Midbrain (tissue), 1 donor: Measurements from ENCODE around the gene NFATC3.

Experiments used
- DNase-seq: peaks from one replicate; lab custom pipeline; 2025; lab: John Stamatoyannopoulos, UW

NFATC3 gene

DNA sequence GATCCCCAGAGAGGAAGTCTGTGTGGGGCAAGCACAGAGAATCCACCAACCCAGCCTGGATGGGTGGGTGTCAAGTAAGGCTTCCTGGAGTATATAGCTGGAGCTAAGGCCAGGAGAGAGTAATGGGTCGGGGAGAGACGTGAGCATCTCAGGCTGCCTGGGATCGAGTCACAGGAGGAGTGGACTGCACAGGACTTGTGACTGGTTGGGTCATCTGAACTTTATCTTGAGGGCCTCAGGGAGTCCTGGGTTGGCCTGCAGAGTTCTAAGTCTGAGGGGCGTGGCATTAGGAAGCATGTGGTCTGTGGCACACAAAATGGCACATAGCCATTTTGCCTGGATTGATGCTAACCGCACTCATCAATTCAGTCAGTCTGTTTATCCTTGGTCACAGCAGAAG lies 161.5 kb downstream of the NFATC3 start:
- DNase-seq, result no peak

DNA sequence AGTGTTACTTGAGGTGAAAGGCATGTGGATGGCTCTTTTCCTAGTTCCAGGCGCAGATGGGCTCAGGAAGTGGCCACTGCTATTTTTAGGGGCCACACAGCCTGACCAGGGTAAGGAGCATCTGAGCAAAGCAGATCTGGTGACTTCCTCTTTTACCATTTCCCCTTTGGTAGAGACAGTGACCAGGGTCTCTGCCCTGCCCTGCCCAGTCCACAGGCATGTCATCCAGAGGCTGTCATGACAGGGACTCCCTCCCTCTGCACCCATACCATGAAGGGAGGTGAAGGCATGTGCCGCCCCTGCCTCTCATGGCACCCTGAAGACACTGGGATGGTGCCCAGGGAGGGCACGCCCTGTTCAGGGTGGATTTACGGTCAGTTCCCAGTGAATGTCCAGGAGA lies 162.2 kb downstream of the NFATC3 start:
- peak; percentile 36 for DNase-seq

DNA sequence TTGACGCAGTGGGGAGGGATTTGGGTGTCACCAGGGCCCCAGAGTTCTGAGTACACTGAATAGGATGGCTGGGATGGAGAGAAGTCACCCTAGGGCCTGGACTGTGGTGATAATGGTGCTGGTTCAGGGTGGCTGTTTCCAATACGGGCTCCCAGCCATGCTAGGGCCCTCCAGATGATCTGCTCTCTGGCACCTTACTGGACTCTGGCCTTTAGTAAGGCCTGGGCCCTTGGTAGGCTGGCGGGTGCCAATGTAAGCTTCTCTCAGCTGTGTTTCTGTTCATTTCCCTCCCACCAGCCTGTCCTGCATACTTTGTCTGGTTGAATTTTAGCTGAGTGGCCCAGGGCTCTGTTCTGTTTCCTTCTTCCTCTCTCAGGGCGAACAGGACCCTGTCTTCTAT lies 162.8 kb downstream of the NFATC3 start:
- DNase-seq, result no peak

DNA sequence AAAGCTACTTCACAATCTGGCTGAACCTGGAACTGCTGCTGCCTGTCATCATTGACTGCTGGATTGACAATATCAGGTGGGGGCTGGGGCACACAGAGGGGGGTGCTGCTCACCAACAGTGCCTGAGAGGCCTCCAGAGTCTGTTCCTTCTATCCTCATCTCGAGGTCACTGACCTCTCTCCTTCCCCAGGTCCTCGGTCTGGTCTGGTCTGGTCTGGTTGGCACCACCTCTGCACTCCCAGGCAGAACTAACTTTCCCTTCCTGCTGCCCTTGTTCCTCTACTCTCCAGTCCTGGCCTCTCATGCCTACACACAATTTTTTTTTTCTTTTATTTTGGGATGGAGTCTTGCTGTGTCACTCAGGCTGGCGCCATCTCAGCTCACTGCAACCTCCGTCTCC lies 164.2 kb downstream of the NFATC3 start:
- no peak for DNase-seq

DNA sequence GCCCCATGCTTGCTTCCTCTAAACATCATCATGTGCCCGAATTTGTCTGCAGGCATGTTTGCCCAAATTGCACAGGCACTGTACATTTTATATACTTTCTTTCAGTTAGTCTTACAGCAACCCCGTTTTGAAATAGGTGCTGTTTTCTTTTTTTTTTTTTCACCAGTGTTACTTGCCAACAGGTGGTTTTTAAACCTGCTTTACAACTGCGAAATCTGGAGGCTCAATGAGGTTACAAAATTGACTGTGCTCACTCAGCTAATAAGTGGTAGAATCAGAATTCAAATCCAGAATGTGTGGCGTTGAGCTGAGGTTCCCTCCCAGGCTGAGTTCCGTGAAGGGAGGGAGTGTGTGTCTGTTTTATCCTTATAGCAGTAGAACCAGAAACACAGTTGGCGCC lies 165.8 kb downstream of the NFATC3 start:
- DNase-seq, result no peak

DNA sequence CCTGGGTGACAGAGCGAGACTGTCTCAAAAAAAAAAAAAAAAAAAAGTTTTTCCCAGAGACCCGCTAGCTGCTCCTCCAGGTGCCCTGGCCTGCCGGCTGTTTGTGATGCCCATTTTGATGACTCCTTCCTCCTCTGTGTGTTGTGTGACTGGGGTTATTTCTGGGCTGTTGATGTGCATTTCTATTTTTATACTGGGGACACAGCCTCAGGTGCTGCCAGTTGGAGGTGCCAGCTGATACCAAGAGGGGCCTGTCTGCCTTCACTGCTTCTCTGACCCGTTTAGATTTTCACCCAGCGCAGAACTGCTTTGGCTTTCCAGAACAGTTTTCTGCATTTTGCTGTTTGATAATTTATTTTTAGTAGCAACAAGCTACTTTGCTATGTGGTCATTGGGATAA lies 166.7 kb downstream of the NFATC3 start:
- no peak for DNase-seq

DNA sequence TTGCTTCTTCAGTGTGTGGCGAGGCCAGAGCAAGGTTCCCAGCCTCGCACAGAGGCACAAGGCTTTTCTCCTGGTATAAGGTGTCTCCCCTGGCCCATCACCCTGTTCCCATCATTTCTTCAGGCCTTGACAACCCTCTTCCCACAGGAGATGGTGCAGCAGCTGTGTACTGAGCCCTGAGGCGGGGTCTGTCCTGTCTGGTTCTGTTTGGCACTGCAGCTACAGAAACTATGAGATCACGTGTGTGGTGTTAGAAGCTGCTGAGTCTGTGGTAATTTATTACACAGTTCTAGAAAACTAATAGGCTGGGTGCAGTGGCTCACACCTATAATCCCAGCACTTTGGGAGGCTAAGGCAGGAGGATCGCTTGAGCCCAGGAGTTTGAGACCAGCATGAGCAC lies 167.2 kb downstream of the NFATC3 start:
- DNase-seq, result no peak

DNA sequence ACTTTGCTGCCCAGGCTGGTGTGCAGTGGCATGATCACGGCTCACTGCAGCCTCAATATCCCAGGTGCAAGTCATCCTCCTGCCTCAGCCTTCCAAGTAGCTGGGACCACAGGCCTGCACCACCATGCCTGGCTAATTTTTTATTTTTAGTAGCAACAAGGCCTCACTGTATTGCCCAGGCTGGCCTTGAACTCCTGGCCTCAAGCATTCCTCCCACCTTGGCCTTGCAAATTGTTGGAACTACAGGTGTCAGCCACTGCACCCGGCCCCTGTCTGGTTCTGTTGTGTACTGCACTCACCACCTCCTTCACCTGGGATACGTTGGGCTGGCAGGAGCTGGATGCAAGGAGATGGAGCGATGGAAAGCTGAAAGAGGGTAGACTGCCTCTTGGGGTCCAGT lies 168.6 kb downstream of the NFATC3 start:
- no peak for DNase-seq

DNA sequence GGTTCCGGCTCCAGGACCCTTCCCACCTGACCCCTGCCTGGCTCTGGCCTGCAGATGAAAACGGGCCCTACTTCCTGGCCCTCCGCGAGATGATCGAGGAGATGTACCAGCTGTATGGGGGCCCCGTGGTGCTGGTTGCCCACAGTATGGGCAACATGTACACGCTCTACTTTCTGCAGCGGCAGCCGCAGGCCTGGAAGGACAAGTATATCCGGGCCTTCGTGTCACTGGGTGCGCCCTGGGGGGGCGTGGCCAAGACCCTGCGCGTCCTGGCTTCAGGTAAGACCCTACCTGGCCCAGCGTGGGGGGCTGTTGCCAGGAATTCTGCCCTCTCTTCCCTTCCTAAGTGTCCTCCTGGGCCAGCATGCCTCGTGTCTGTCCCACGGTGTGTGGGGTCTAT lies 170.5 kb downstream of the NFATC3 start:
- DNase-seq, result no peak

DNA sequence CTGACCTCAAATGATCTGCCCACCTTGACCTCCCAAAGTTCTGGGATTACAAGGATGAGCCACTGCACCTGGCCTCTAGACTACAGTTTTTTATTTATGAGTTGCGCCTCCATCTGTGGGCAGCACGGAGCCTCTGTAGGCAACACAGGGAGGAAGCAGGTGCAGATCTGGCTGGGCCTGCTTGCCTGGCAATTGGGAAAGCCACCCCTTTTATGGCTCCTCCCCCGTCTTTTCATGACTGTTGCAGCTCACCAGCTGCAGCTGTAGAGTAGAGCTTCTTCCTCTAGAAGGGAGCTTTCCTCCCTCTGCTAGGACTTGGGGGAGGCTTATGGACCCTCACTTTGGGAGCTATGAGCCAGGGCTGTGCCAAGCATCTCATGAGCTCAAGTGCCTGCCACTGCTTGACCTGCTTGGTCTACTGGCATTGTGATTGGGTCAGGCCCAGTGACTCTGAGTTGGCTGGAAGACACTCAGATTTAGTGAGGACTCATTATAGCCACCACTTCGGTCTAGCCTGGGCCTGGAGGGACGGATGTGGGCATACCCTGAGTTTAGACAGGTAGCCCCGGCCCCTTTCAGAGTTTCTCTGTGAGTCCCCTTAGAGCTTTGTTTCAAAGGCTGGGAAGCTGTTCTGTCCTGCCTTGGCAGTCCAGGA lies 172.2 kb downstream of the NFATC3 start:
- no peak for DNase-seq

DNA sequence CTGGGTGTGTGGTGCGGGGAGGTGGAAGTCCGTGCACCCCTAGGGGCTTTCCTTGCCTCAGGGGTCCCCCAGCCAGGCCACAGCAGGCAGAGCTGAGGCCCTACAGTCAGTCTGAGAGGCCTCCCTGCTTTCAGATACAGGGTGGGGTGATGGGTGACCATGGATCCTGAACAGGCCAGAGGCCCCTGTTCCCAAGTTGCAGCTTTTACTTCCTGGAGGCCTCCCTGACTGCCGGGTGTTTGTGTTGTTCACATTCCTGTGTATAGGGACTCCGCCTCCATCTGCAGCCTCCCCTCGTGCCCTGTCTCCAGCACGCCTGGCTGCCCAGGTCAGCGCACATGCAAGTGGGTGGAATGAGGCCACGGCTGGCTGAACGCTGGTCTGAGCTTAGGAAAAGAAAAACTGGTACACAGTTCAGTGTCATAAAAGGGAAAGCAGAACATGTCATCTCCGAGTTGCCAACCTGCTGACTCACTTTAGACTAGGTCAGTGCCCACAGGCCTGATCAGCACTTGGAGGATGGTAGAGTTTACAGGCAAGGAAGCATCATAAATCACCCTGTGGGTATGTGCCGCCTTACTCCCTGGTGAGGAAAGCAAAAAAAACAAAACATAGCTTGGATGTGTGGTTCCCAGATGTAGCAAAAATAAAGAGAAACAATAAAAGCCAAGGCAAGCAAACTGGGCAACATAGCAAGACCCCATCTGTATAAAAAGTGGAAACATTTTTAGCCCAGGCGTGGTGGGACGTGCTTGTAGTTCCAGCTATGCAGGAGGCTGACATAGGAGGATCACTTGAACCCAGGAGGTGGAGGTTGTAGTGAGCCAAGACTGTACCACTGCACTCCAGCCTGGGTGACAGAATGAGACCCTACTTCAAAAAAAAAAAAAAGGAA lies 173.0 kb downstream of the NFATC3 start:
- no peak for DNase-seq

DNA sequence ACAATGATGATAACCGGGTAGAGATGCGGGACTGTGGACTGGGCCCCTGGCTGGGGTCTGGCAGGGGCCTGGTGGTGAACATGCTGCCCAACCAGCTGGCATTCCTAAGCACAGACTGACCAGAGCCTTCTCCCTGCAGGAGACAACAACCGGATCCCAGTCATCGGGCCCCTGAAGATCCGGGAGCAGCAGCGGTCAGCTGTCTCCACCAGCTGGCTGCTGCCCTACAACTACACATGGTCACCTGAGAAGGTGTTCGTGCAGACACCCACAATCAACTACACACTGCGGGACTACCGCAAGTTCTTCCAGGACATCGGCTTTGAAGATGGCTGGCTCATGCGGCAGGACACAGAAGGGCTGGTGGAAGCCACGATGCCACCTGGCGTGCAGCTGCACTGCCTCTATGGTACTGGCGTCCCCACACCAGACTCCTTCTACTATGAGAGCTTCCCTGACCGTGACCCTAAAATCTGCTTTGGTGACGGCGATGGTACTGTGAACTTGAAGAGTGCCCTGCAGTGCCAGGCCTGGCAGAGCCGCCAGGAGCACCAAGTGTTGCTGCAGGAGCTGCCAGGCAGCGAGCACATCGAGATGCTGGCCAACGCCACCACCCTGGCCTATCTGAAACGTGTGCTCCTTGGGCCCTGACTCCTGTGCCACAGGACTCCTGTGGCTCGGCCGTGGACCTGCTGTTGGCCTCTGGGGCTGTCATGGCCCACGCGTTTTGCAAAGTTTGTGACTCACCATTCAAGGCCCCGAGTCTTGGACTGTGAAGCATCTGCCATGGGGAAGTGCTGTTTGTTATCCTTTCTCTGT lies 174.0 kb downstream of the NFATC3 start:
- DNase-seq, result no peak

DNA sequence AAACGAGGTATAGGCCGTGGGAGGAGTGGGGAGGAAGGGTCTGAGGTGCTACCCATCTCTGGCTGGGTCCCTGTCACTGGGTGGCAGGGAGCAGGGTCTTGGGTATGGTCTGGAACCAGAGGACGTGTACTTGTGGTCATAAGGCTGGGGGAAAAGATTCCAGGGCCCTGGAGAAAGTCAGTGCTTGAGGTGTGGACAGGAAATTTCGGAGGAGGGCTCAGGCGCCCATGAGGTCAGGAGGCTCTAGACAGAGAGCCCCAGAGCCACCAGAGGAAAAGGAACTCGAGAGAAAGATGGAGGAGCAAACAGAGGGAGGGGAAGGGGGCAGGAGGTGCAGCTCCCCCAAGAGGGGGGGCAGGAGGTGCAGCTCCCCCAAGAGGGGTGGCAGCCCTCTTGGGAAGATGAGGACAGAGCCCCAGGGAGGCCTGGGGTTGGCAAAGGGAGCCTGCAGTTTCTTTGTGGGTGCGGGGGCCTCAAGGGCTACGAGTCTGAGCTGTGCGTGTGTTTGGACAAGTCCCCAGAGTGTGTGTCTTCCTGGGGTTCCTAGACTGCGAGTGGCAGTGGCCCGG lies 178.5 kb downstream of the NFATC3 start:
- DNase-seq, result no peak

DNA sequence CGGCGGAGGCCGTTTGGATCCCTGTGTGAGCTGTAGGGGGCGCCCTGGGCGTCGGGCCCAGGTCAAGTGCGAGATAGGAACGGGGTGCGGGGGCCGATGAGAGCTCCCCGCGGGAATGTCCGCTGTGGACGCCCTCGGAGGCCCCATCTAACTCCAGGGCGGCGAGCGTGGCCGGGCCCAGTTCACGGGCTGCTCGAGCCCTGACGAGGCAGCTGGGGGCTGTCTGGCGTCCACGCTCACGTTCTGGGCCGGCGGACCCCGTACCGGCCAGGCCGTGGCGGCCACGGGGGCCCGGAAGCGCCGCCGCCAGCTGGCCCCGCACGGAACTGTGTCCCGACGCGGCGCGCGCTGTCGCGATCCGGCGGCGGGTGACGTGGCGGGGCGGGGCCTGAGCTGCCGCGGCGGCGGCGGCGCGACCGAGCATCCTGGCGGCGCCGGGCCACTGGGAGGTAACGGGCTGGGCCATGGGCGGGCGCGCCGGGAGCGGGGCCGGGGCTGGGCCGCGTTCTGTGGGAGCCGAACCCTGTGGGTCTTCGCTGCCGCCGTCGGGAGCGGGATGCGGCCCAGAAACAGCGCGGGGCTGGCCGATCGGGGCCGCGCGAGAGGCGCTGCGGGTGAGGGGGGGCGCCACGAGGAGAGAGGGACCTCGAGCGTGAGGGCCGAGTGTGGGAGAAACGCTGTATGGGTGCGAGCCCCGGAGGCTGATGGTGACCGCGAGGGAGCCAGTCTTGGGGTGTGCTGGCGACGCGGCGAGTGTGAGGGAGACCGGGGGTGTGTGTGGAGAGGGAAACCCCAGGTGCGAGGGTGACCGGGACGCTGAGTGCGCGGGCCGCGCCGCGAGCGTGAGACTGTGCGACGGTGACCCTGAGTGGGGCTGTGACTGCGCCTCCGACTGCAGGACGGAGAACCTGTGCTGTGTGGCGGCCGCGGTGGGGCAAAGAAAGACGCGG lies 179.2 kb downstream of the NFATC3 start, which contains the start of gene SLC7A6:
Gene SLC7A6, plus strand, starts transcription at position 399 of the 950 bp plus-strand sequence. CDS start 10,201 bp downstream, outside the sequence.
- DNase-seq, result peak; percentile 46

DNA sequence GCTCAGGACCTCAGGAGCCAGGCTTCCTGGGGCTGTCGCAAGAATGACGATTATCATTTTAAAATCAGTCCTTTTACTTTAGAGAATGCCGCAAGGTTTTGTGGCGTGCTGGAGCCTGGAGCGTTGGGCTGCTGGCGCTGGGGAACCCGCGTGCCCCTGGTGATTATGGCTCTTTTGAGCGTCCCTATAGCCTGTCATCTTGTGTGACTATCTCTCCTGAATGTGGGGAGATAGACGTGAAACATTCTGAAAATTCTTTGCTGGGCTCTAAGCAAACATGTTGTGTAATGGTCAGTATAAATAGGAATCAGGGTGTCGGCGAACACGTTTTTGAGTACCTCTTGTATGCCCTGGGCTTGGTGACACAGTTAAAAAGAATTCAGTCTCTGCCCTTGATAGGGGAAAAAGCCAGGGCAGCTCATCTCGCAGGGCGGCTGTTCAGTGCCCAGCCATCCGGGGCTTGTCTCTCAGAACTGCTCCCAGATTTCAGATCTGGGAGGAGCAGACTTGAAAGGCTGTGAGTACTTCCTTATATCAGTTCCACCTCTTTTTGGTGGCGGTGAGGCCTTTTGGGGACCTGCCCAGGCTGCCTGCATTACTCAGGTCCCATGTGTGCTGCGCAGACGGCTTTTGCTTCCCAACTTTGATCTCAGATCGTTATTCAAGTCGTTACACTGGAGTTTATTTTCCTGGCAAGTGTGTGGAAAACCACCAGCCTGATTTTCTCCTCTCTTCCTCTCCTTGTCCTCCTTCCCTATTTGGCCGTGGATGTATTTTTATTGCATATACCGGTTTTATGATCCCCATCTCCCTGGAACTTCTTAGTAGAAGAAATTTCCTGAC lies 180.1 kb downstream of the NFATC3 start:
- DNase-seq, result no peak

DNA sequence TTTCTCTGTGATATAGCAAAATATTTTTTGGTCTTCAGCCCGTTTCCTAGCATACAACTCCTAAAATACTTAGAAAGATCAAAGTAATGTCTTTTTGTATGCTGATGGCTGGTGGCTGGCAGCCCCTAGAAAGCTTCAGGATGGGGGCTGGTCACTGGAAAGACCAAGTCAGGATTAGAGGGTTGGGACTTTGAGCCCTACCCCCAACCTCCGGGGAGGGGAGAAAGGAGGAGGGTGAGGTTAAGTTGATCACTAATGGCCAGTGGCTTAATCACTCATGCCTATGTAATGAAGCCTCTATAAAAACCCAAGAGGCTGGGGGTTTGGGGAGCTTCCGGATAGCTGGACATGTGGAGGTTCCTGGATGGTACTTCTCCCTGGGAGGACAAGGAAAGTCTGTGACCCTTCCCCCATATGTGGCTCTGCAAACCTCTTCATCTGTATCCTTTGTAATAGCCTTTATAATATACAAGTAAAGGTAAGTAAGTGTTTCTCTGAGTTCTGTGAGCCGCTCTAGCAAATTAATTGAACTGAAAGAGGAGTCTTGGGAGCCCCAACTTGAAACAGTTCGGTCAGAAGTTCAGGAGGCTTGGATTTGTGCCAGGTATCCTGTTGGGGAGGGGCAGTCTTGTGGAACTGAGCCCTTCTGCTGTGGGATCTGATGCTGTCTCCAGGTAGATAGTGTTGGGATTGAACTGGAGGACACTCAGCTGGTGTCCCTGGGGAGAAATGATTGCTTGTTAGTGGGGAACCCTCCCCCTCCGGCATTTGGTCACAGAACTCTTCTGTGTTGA lies 182.6 kb downstream of the NFATC3 start:
- no peak for DNase-seq

DNA sequence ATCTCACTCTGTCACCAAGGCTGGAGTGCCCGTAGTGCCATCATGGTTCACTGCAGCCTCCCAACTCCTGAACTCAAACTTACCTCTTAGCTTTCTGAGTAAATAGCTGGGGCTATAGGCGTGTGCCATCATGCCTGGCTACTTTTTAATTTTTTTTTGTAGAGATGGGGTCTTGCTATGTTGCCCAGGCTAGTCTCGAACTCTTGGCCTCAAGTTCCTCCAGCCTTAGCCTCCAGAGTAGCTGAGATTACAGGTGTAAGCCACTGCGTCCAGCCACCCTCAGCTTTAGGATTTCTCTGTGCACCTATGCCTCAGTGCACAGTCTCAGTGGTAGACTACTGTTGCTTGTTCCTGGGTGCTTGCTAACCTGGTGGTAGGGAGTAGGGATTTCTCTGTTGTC lies 184.6 kb downstream of the NFATC3 start:
- no peak for DNase-seq

DNA sequence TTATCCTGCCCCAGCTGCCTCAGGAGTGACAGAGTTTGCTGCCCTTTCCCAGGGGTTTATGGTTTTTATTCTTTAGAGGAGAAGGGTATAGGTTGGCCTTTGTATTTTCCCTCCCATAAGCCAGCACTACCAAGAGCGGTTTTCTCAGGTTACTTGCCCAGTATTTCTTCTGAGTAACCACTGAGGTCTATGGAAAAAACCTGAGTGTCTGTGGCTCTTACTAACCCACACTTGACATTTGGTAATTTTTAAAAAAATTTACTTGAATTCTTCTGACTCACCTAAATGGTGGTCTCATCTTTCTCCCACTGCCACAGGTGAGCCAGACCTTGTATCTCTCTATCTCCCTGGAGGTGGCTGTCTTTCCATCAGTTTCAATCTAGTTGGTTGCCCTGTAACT lies 185.2 kb downstream of the NFATC3 start:
- no peak for DNase-seq

DNA sequence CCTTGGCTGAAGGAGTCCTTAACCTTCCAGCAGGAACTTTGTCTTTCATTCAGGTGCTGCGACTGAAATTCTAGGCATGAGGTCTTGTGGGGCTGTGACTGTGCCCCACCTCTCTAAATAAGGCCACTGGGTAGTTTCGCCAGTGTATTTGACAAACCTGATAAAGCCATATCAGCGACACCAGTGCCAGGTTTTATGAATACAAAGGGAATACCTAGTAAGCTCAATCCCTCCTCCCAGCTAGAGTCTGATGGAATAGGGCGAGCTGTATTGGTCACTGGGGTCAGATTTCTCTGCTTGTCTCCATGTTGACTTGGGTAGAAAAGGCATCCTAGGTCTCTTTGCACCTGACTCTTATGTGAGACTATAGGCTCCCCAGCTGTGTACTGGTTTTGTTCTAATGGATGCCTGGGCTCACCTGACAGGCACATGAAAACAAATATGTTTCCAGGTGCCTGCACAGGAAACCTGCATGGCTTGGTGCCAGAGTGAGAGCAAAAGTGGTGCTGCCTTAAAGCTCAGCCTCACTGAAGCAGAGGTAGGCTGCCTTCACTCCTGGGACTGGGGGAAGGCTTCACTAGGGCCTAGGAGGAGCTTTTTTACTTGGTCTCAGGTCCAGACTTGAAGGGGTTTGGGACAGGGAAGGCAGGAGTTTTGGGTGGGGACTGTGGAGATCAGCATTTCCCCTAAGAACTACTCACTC lies 187.5 kb downstream of the NFATC3 start:
- no peak for DNase-seq
